ENCODE data around the gene FAM110A.

- TF ChIP-seq ZBTB7A (IDR thresholded peaks at IDR 0.05; ENCODE audit: low read depth) (no peak), REST (IDR thresholded peaks at IDR 0.05; ENCODE audit: low read depth) (no peak), MAX (IDR thresholded peaks at IDR 0.05) (no peak), TCF12 (IDR thresholded peaks at IDR 0.05; ENCODE audit: low read depth) (no peak), FOXM1 (IDR thresholded peaks at IDR 0.05; ENCODE audit: borderline replicate concordance, low read depth) (no peak), EP300 (IDR thresholded peaks at IDR 0.05; ENCODE audit: borderline replicate concordance) (no peak), TEAD4 (IDR thresholded peaks at IDR 0.05) (no peak), CEBPB (IDR thresholded peaks at IDR 0.05) (no peak), RAD21 (IDR thresholded peaks at IDR 0.05; ENCODE audit: low read depth) (no peak), EGR1 (IDR thresholded peaks at IDR 0.05) (no peak), YY1 (IDR thresholded peaks at IDR 0.05; ENCODE audit: low read depth) (no peak), TAF1 (IDR thresholded peaks at IDR 0.05; ENCODE audit: low read depth) (no peak), USF1 (IDR thresholded peaks at IDR 0.05) (no peak), CREB1 (IDR thresholded peaks at IDR 0.05; ENCODE audit: low read depth) (no peak)
Observed at GRCh38 chr20:823574-823902, 10.0 kb upstream of the FAM110A start.
